HepG2 (cell line): Measurements from ENCODE around the gene PTAR1. TPM values are rescaled to one million over a fixed set of nuclear protein-coding genes. Genes with fewer than 3 reads are reported as not detected.

Source experiments
- BRF2 ChIP-seq: sonication (generic); formaldehyde crosslinking; IDR thresholded peaks from 2 replicates; pipeline ENCODE4 v1.8.1; 2022; ENCODE audit warnings: mild to moderate bottlenecking, missing genetic modification reagents
- CENPBD1 ChIP-seq: sonication (generic); formaldehyde crosslinking; IDR thresholded peaks from 2 replicates; pipeline ENCODE4 v1.8.0; 2022; ENCODE audit warnings: missing genetic modification reagents, low read depth, mild to moderate bottlenecking, borderline replicate concordance
- HDAC1 ChIP-seq: sonication (generic); formaldehyde crosslinking; IDR thresholded peaks from 2 replicates; pipeline ENCODE4 v1.5.1; 2020; ENCODE audit warnings: mild to moderate bottlenecking, missing genetic modification reagents
- HNRNPL ChIP-seq: fragments of 200-400 bp; formaldehyde crosslinking; IDR thresholded peaks from 2 replicates; pipeline ENCODE4 v1.6.1; 2017; ENCODE audit warnings: mild to moderate bottlenecking, low read depth, low read length
- MEIS2 ChIP-seq: sonication (generic); formaldehyde crosslinking; IDR thresholded peaks from 2 replicates; pipeline ENCODE4 v1.9.0; 2021; ENCODE audit warnings: mild to moderate bottlenecking, missing genetic modification reagents
- PATZ1 ChIP-seq: sonication (generic); formaldehyde crosslinking; IDR thresholded peaks from 2 replicates; pipeline ENCODE4 v1.4.0; 2020; ENCODE audit warnings: missing genetic modification reagents
- POGZ ChIP-seq: sonication (generic); formaldehyde crosslinking; IDR thresholded peaks from 2 replicates; pipeline ENCODE4 v1.4.0; 2020; ENCODE audit warnings: mild to moderate bottlenecking, missing genetic modification reagents
- SIX1 ChIP-seq: sonication (generic); formaldehyde crosslinking; IDR thresholded peaks from 2 replicates; pipeline ENCODE4 v1.4.0; 2020; ENCODE audit warnings: missing genetic modification reagents, borderline replicate concordance
- SUZ12 ChIP-seq: fragments of 150-350 bp; IDR thresholded peaks from 2 replicates; pipeline ENCODE4 v1.6.1; 2014; ENCODE audit warnings: low read depth, low read length
- THRA ChIP-seq: sonication (generic); formaldehyde crosslinking; IDR thresholded peaks from 2 replicates; pipeline ENCODE4 v1.4.0; 2020; ENCODE audit warnings: missing genetic modification reagents, borderline replicate concordance
- ZBTB14 ChIP-seq: sonication (generic); formaldehyde crosslinking; IDR thresholded peaks from 2 replicates; pipeline ENCODE4 v1.4.0; 2020; ENCODE audit warnings: missing genetic modification reagents
- ZBTB7B ChIP-seq: sonication (generic); formaldehyde crosslinking; IDR thresholded peaks from 2 replicates; pipeline ENCODE4 v1.4.0; 2020; ENCODE audit warnings: missing genetic modification reagents
- ZFP82 ChIP-seq: sonication (generic); formaldehyde crosslinking; IDR thresholded peaks from 2 replicates; pipeline ENCODE4 v1.5.1; 2020; ENCODE audit warnings: mild to moderate bottlenecking, missing genetic modification reagents, borderline replicate concordance
- ZFY ChIP-seq: sonication (generic); formaldehyde crosslinking; IDR thresholded peaks from 2 replicates; pipeline ENCODE4 v1.4.0; 2020; ENCODE audit warnings: missing genetic modification reagents
- ZNF205 ChIP-seq: IDR thresholded peaks from 2 replicates; pipeline ENCODE4 v1.6.1; 2018; ENCODE audit warnings: missing biosample characterization, missing genetic modification reagents
- ZNF292 ChIP-seq: sonication (generic); formaldehyde crosslinking; IDR thresholded peaks from 2 replicates; pipeline ENCODE4 v1.8.1; 2022; ENCODE audit warnings: mild to moderate bottlenecking, low read depth, missing genetic modification reagents, borderline replicate concordance
- ZNF609 ChIP-seq: sonication (generic); formaldehyde crosslinking; IDR thresholded peaks from 2 replicates; pipeline ENCODE4 v1.4.0; 2020; ENCODE audit warnings: mild to moderate bottlenecking, missing genetic modification reagents, borderline replicate concordance
- polyA plus RNA-seq, 8 experiments: library from polyadenylated mRNA; depleted of rRNA in 3 of 8; stranded (reverse) in 7 of 8; unstranded in 1 of 8; fragments of >200 nt; fragmentation: Illumina TruSeq in 4 of 8; extraction: Trizol in 4 of 8; gene quantifications; 2 replicates each; pipeline versions ENCODE4 v1.2.1 to v1.2.3, GENCODE V29; 2011 to 2016; ENCODE audit warnings: low read depth in 4 of 8, missing spikeins in 1 of 8, mixed read lengths in 1 of 8; ENCODE audit not compliant: insufficient read depth in 1 of 8
- total RNA-seq, 5 experiments: library from RNA; depleted of rRNA; stranded (reverse); fragments of >200 nt; fragmentation: Illumina TruSeq; extraction: Trizol; gene quantifications; 2 replicates each; pipeline ENCODE4 v1.2.3, GENCODE V29; 2016; ENCODE audit warnings: low read depth in 1 of 5

Gene PTAR1
- total and polyA plus RNA-seq, 2 of the 13 experiments (the other 11 are each of a cell fraction or from before 2014, with no cell fraction given) = 26.5 to 42.1 TPM

GRCh38 chr9:69672596-69673310 is 87.1 kb downstream of the PTAR1 start (continued):
- TF ChIP-seq ZBTB14 (CRISPR knock-in tag) (0 out of 2 replicates have a peak, but pooled peaks have one; percentile 56), ZNF609 (CRISPR knock-in tag) (no peak), ZFP82 (CRISPR knock-in tag) (no peak), ZBTB7B (0 out of 2 replicates have a peak, but pooled peaks have one; percentile 41), ZNF205 (CRISPR knock-in tag) (peak; percentile 49; the same call in 1 of the 2 replicates), SIX1 (CRISPR knock-in tag) (no peak), HDAC1 (CRISPR knock-in tag) (peak; percentile 62; the same call in 1 of the 2 replicates), PATZ1 (CRISPR knock-in tag) (0 out of 2 replicates have a peak, but pooled peaks have one; percentile 12), HNRNPL (no peak), ZNF292 (CRISPR knock-in tag) (peak; percentile 59; the same call in 1 of the 2 replicates), SUZ12 (no peak), THRA (no peak), CENPBD1 (CRISPR knock-in tag) (no peak), MEIS2 (CRISPR knock-in tag) (0 out of 2 replicates have a peak, but pooled peaks have one; percentile 57), ZFY (peak; percentile 60; the same call in 1 of the 2 replicates), BRF2 (CRISPR knock-in tag) (no peak), POGZ (CRISPR knock-in tag) (peak; percentile 25; the same call in 1 of the 2 replicates)
